Endothelial cell of umbilical vein (primary cell): Measurements from ENCODE around the gene DNAJB1.

Experiments
- CTCF ChIP-seq, 2 donors: IDR thresholded peaks; 1 replicate in 1 of 2; 2 replicates in 1 of 2; pipeline ENCODE4 v1.5.1; 2011; ENCODE audit warnings: low read length in 2 of 2, mild to moderate bottlenecking in 2 of 2, moderate library complexity in 2 of 2, control low read depth in 1 of 2, inconsistent platforms in 1 of 2, low read depth in 1 of 2; ENCODE audit not compliant: insufficient read depth in 1 of 2; ENCODE audit errors: extremely low read depth in 1 of 2
- EZH2 ChIP-seq: IDR thresholded peaks from 2 replicates; pipeline ENCODE4 v1.6.1; 2012; ENCODE audit warnings: borderline replicate concordance, low read depth, mild to moderate bottlenecking, moderate library complexity, low read length, inconsistent platforms; ENCODE audit not compliant: severe bottlenecking
- FOS ChIP-seq: IDR thresholded peaks from 2 replicates; pipeline ENCODE4 v1.6.1; 2011; ENCODE audit warnings: mild to moderate bottlenecking, low read length, moderate library complexity, borderline replicate concordance; ENCODE audit not compliant: insufficient read depth
- GATA2 ChIP-seq: IDR thresholded peaks from 2 replicates; pipeline ENCODE4 v1.7.0; 2011; ENCODE audit warnings: low read depth, mild to moderate bottlenecking, moderate library complexity, mixed read lengths, low read length; ENCODE audit not compliant: insufficient read length, insufficient read depth
- JUN ChIP-seq: IDR thresholded peaks from 2 replicates; pipeline ENCODE4 v1.6.1; 2011; ENCODE audit warnings: borderline replicate concordance, low read depth; ENCODE audit not compliant: insufficient read length, insufficient read depth
- MAX ChIP-seq: IDR thresholded peaks from 2 replicates; pipeline ENCODE4 v1.6.1; 2011; ENCODE audit not compliant: insufficient read depth, insufficient read length
- MYC ChIP-seq: IDR thresholded peaks from one replicate; pipeline ENCODE4 v1.6.1; 2011; ENCODE audit warnings: mild to moderate bottlenecking, low read depth, low read length
- POLR2A ChIP-seq: IDR thresholded peaks from 2 replicates; pipeline ENCODE4 v1.6.1; 2012; ENCODE audit warnings: low read depth, mild to moderate bottlenecking, control low read depth, low read length
- POLR2AphosphoS5 ChIP-seq: IDR thresholded peaks from 2 replicates; pipeline ENCODE4 v1.6.1; 2012; ENCODE audit warnings: low read depth, mild to moderate bottlenecking, control low read depth, low read length, moderate library complexity; ENCODE audit not compliant: insufficient read depth

- TF ChIP-seq CTCF (IDR thresholded peaks at IDR 0.05; ENCODE audit: extremely low read depth in 1 of 2, insufficient read depth in 1 of 2, low read depth in 1 of 2, low read length in 2 of 2) (no peak), FOS (no peak), MYC (no peak), EZH2 (no peak), POLR2A (no peak), POLR2AphosphoS5 (no peak), MAX (no peak), JUN (no peak), GATA2 (no peak)
These were observed 44.7 kb upstream of the DNAJB1 start for GRCh38 chr19:14562660-14563589.
